ENCODE measurements around the gene EPB41L2. TPM values are rescaled to one million over a fixed set of nuclear protein-coding genes. Genes with fewer than 3 reads are reported as not detected.

EPB41L2 gene
- total RNA-seq, 1 donor from 2014 or later = 61.8 TPM

DNA sequence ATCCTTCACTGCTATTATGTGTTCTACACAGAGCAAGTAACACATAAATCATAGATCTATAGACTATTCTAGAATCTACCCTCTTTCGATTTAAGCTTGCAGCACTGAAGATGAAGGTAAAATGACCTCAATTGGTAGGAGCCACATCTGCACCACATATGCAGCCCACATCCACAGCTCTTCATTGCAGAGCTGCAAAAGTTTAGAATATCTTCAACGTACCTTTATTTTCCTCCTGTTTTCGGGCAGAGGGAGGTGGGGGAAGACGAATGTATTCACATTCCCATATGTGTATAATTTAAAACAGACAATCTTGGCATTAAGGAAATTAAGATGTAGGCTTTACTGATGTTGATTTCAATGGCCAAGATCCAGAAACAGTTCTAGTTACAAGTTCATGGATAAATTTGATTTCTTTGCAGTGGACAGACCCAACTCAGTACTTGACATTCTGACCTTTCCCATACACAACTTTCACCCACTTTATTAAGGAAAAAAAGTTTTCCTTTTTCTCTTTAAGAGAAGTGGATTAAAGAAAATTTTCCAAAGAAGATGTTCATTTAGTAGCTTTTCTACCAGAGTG, 14.0 kb downstream of the EPB41L2 start:
- no peak overlapping the region for H3K4me2 ChIP-seq
- no peak overlapping the region for H3K27ac ChIP-seq
- no peaks in the 10 kb centered on the region for H3K4me1 ChIP-seq
- H3K9me3 ChIP-seq (ENCODE audit: low read depth) = no peaks in the 10 kb centered on the region
- no peak for TF ChIP-seq EZH2 (IDR thresholded peaks at IDR 0.05)
- TF ChIP-seq, protein P1, sequence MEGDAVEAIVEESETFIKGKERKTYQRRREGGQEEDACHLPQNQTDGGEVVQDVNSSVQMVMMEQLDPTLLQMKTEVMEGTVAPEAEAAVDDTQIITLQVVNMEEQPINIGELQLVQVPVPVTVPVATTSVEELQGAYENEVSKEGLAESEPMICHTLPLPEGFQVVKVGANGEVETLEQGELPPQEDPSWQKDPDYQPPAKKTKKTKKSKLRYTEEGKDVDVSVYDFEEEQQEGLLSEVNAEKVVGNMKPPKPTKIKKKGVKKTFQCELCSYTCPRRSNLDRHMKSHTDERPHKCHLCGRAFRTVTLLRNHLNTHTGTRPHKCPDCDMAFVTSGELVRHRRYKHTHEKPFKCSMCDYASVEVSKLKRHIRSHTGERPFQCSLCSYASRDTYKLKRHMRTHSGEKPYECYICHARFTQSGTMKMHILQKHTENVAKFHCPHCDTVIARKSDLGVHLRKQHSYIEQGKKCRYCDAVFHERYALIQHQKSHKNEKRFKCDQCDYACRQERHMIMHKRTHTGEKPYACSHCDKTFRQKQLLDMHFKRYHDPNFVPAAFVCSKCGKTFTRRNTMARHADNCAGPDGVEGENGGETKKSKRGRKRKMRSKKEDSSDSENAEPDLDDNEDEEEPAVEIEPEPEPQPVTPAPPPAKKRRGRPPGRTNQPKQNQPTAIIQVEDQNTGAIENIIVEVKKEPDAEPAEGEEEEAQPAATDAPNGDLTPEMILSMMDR (IDR thresholded peaks at IDR 0.05) = no peak
- TF ChIP-seq EZH2phosphoT487 (IDR thresholded peaks at IDR 0.05) = no peak
- H2AFZ ChIP-seq (replicated peaks) = no peak overlapping the region
- H3K9ac ChIP-seq = no peak overlapping the region
- Mint-ChIP-seq H3K36me3 (peaks cover 23% of the 10 kb centered on the region), H3K27me3 (ENCODE audit: insufficient read depth, low read depth) (peaks cover 2% of the 10 kb centered on the region), H3K4me1 (no peaks in the 10 kb centered on the region), H3K4me3 (no peak overlapping the region), H3K9me3 (peaks cover 29% of the 10 kb centered on the region), H3K27ac (no peak overlapping the region)
- DNase-seq (ENCODE audit: low spot score) = no peak
- H3K4me3 ChIP-seq = no peak overlapping the region
- H4K20me1 ChIP-seq (ENCODE audit: low read depth) = peaks cover 4% of the 10 kb centered on the region
- no peaks in the 10 kb centered on the region for H3K27me3 ChIP-seq
- H3K79me2 ChIP-seq (ENCODE audit: low read depth) = peaks cover 45% of the 10 kb centered on the region
- H3K36me3 ChIP-seq = no peaks in the 10 kb centered on the region
- no peaks in the 10 kb centered on the region for H3F3A ChIP-seq (ENCODE audit: low read depth)

DNA sequence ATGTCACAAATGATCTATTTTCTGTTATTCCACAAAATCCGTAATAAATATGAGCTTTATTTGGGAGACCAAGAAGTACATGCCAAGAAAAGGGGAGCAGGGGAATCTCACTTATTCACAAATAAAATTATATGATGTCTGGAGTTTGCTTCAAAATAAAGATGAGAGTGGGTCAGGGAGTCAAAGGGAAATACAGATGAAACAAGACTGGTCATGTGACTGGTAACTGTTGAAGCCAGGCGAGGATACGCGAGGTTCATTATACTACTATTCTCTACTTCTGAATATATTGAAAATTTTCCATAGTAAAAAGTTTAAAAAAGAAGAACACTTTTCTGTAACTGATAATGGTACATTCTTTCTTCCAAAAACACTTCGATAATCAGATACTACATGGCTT, 14.6 kb downstream of the EPB41L2 start:
- Histone ChIP-seq H3K36me3 (no peaks in the 10 kb centered on the region), H3K4me2 (no peak overlapping the region), H3K4me3 (no peak overlapping the region), H3K79me2 (ENCODE audit: low read depth) (peaks cover 41% of the 10 kb centered on the region), H3K9me3 (ENCODE audit: low read depth) (no peaks in the 10 kb centered on the region), H4K20me1 (ENCODE audit: low read depth) (peaks cover 4% of the 10 kb centered on the region), H3K27me3 (no peaks in the 10 kb centered on the region), H3K4me1 (no peaks in the 10 kb centered on the region), H3K27ac (no peak overlapping the region), H3K9ac (no peak overlapping the region), H2AFZ (replicated peaks) (no peak overlapping the region), H3F3A (ENCODE audit: low read depth) (no peaks in the 10 kb centered on the region)
- Mint-ChIP-seq H3K9me3 (peaks cover 25% of the 10 kb centered on the region), H3K27me3 (ENCODE audit: insufficient read depth, low read depth) (peaks cover 2% of the 10 kb centered on the region), H3K36me3 (peaks cover 21% of the 10 kb centered on the region), H3K4me1 (no peaks in the 10 kb centered on the region), H3K4me3 (no peak overlapping the region), H3K27ac (no peak overlapping the region)
- TF ChIP-seq, protein P1 (IDR thresholded peaks at IDR 0.05) = no peak
- TF ChIP-seq EZH2phosphoT487 (IDR thresholded peaks at IDR 0.05) = no peak
- TF ChIP-seq EZH2 (IDR thresholded peaks at IDR 0.05) = no peak
- no peak for DNase-seq (ENCODE audit: low spot score)

DNA sequence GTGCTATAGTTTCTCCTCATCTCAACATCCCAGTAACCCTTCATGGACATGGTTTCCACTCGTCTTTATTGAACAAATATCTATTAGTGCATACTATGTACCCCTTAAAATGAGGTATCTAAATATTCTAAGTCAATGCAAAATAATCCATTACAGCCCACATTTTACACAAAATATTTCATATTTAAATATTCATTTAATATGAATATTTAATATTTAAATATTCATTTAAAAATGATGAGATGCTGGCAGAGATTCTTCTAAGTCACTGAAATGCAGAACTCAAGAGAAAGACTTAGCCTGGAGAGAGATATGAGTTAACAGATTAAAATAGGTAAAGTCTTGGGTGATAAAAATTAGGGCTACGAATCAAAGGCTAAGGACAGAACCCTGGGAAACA, 17.9 kb downstream of the EPB41L2 start:
- TF ChIP-seq, protein P1 (IDR thresholded peaks at IDR 0.05) = no peak
- no peak for TF ChIP-seq EZH2phosphoT487 (IDR thresholded peaks at IDR 0.05)
- DNase-seq (ENCODE audit: low spot score) = no peak
- H2AFZ ChIP-seq (replicated peaks) = no peak overlapping the region
- H3K36me3 ChIP-seq = no peaks in the 10 kb centered on the region
- no peak overlapping the region for H3K4me2 ChIP-seq
- peaks cover 41% of the 10 kb centered on the region for H3K79me2 ChIP-seq (ENCODE audit: low read depth)
- no peaks in the 10 kb centered on the region for H3K9me3 ChIP-seq (ENCODE audit: low read depth)
- no peaks in the 10 kb centered on the region for H3K4me1 Mint-ChIP-seq
- no peaks in the 10 kb centered on the region for H3K27me3 ChIP-seq
- H3K4me3 ChIP-seq = no peak overlapping the region
- no peaks in the 10 kb centered on the region for H3F3A ChIP-seq (ENCODE audit: low read depth)
- no peak overlapping the region for H3K9ac ChIP-seq
- H3K4me1 ChIP-seq = no peaks in the 10 kb centered on the region
- peaks cover 4% of the 10 kb centered on the region for H4K20me1 ChIP-seq (ENCODE audit: low read depth)
- H3K9me3 Mint-ChIP-seq = peaks cover 7% of the 10 kb centered on the region
- no peaks in the 10 kb centered on the region for H3K27me3 Mint-ChIP-seq (ENCODE audit: insufficient read depth, low read depth)
- no peak overlapping the region for H3K4me3 Mint-ChIP-seq
- peaks cover 7% of the 10 kb centered on the region for H3K36me3 Mint-ChIP-seq
- H3K27ac ChIP-seq = no peak overlapping the region
- no peak overlapping the region for H3K27ac Mint-ChIP-seq
